ENCODE measurements around the gene CIBAR2. TPM values are rescaled to one million over a fixed set of nuclear protein-coding genes. Genes with fewer than 3 reads are reported as not detected.
A peak's percentile ranks its signal among the peaks of the same experiment; 100 is the strongest.

Gene CIBAR2
- total RNA-seq, 1 experiment from 2014 or later = not detected

- Histone ChIP-seq H3K9ac (ENCODE audit: extremely low read depth, insufficient read length, low read length) (no peak overlapping the region), H2BK5ac (ENCODE audit: insufficient read length, low read length) (no peak overlapping the region), H3K56ac (ENCODE audit: insufficient read length, low read depth, low read length) (no peak overlapping the region), H2BK15ac (ENCODE audit: low read depth, low read length) (no peak overlapping the region), H3K23ac (ENCODE audit: insufficient read length, low read depth, low read length) (no peak overlapping the region), H2BK12ac (ENCODE audit: insufficient read length, low read depth, low read length) (no peak overlapping the region), H3K27me3 (ENCODE audit: insufficient read depth, low read length) (no peaks in the 10 kb centered on the region), H3K14ac (ENCODE audit: insufficient read depth, low read length) (no peak overlapping the region), H2AK5ac (ENCODE audit: insufficient read length, low read length) (no peak overlapping the region), H2AFZ (ENCODE audit: low read length) (no peak overlapping the region), H3K18ac (ENCODE audit: insufficient read length, low read depth, low read length) (no peak overlapping the region), H3K27ac (ENCODE audit: insufficient read length, low read depth, low read length) (no peak overlapping the region), H4K20me1 (ENCODE audit: control insufficient read depth, insufficient read depth, insufficient read length) (no peaks in the 10 kb centered on the region), H3K79me2 (ENCODE audit: insufficient read depth, low read length) (no peaks in the 10 kb centered on the region), H3K79me1 (ENCODE audit: insufficient read depth, low read depth, low read length, poor library complexity, severe bottlenecking) (no peaks in the 10 kb centered on the region), H3T11ph (ENCODE audit: low read length) (no peak overlapping the region), H3K9me3 (ENCODE audit: control insufficient read depth, low read depth, low read length) (no peaks in the 10 kb centered on the region), H4K91ac (ENCODE audit: insufficient read length, low read depth, low read length) (no peak overlapping the region), H4K8ac (replicated peaks; ENCODE audit: insufficient read length, low read depth, low read length) (no peak overlapping the region), H4K5ac (ENCODE audit: insufficient read length, low read depth, low read length) (no peak overlapping the region), H2BK20ac (ENCODE audit: low read depth, low read length, poor library complexity, severe bottlenecking) (no peak overlapping the region), H3K4me2 (ENCODE audit: insufficient read depth, insufficient read length, low read length) (no peak overlapping the region), H3K23me2 (ENCODE audit: insufficient read length, low read depth, low read length, poor library complexity, severe bottlenecking) (no peaks in the 10 kb centered on the region), H3K4me1 (ENCODE audit: insufficient read depth, low read length) (peaks cover 2% of the 10 kb centered on the region; the same call in 1 of the 2 replicates), H2BK120ac (ENCODE audit: low read depth, low read length, poor library complexity, severe bottlenecking) (no peak overlapping the region), H3K4ac (ENCODE audit: low read depth, low read length) (no peak overlapping the region)
- Mint-ChIP-seq H3K27ac (peak overlapping the region in 1 of 3 experiments; percentile 50; a peak in 2 of 7 replicates), H3K4me3 (no peak overlapping the region), H3K9me3 (no peaks in the 10 kb centered on the region), H3K27me3 (ENCODE audit: low read depth) (peaks cover 12% of the 10 kb centered on the region), H3K36me3 (ENCODE audit: insufficient read depth in 1 of 3, low read depth in 3 of 3) (no peaks in the 10 kb centered on the region), H3K4me1 (peaks cover 30 to 36% of the 10 kb centered on the region in 2 experiments)
- no peak for DNase-seq
- TF ChIP-seq CTCF (conservative IDR thresholded peaks at IDR 0.05) = no peak
- no CpG with 5 or more reads among the region's 8 CpGs for WGBS (ENCODE audit: extremely low coverage, insufficient read length, low lambda C conversion rate)
Measured at GRCh38 chr16:85061566-85061965, 50.7 kb downstream of the CIBAR2 start.

Measured in H9 (cell line).